H1 (cell line): ENCODE measurements around the gene SERHL2. TPM values are rescaled to one million over a fixed set of nuclear protein-coding genes. Genes with fewer than 3 reads are reported as not detected.

ENCODE experiments used
- CTCF ChIA-PET: fragments of 300-600 bp; sonication (Branson Sonifier 250); formaldehyde crosslinking; loops from one replicate; lab custom pipeline; 2021; ENCODE audit not compliant: partially characterized antibody; lab: Charles Lee
- POLR2A ChIA-PET: fragments of 300-600 bp; sonication (Branson Sonifier 250); formaldehyde crosslinking; loops from one replicate; lab custom pipeline; 2021; ENCODE audit warnings: inconsistent platforms; ENCODE audit not compliant: partially characterized antibody; lab: Charles Lee
- DNase-seq, 2 experiments: peaks; one replicate each; pipeline versions ENCODE4 v3.0.0 to v3.0.0-alpha.2; 2010 to 2022; ENCODE audit warnings: low spot score in 2 of 2, low read depth in 1 of 2, mixed read lengths in 1 of 2
- FAIRE-seq: peaks from 2 replicates; lab custom pipeline; 2011; peaks lifted over from hg19 to GRCh38; lab: Jason Lieb, UNC
- H2AFZ ChIP-seq: 2 replicates; pipeline ENCODE4 v1.8.1; 2012; ENCODE audit warnings: low read length, inconsistent platforms
- H2AK5ac ChIP-seq: 2 replicates; pipeline ENCODE4 v1.6.1; 2013; ENCODE audit warnings: low read depth, low read length
- H2BK120ac ChIP-seq: replicated peaks from 2 replicates; pipeline ENCODE3; 2013; ENCODE audit warnings: low read depth, low read length, inconsistent platforms
- H2BK12ac ChIP-seq: 2 replicates; pipeline ENCODE4 v1.6.1; 2013; ENCODE audit warnings: low read depth, low read length
- H2BK15ac ChIP-seq: 2 replicates; pipeline ENCODE4 v1.6.1; 2013; ENCODE audit warnings: low read length
- H2BK20ac ChIP-seq: 2 replicates; pipeline ENCODE4 v1.6.1; 2013; ENCODE audit warnings: low read length
- H2BK5ac ChIP-seq: 2 replicates; pipeline ENCODE4 v1.6.1; 2013; ENCODE audit warnings: low read depth, low read length
- H3K14ac ChIP-seq: 2 replicates; pipeline ENCODE4 v1.6.1; 2013; ENCODE audit warnings: inconsistent platforms; ENCODE audit not compliant: insufficient read length
- H3K18ac ChIP-seq: 2 replicates; pipeline ENCODE4 v1.6.1; 2013; ENCODE audit warnings: low read length; ENCODE audit errors: extremely low read depth
- H3K23ac ChIP-seq: 2 replicates; pipeline ENCODE4 v1.6.1; 2013; ENCODE audit warnings: inconsistent platforms; ENCODE audit not compliant: insufficient read length
- H3K23me2 ChIP-seq: 2 replicates; pipeline ENCODE4 v1.6.1; 2013; ENCODE audit warnings: low read depth, low read length
- H3K27ac ChIP-seq: 2 replicates; pipeline ENCODE4 v1.6.1; 2011; ENCODE audit warnings: low read depth, low read length, inconsistent platforms
- H3K27me3 ChIP-seq, 4 experiments: replicated peaks in 1 of 4; 1 replicate in 1 of 4; 2 replicates in 3 of 4; pipeline versions ENCODE4 v1.6.1 to v1.8.1; 2011 to 2013; ENCODE audit warnings: low read length in 3 of 4, mild to moderate bottlenecking in 3 of 4, inconsistent platforms in 2 of 4, mixed read lengths in 2 of 4, moderate library complexity in 1 of 4; ENCODE audit not compliant: control insufficient read depth in 3 of 4, insufficient read depth in 3 of 4; ENCODE audit errors: extremely low read depth in 1 of 4
- H3K36me3 ChIP-seq, 4 experiments: 2 replicates each; pipeline versions ENCODE4 v1.6.1 to v1.8.1; 2011 to 2013; ENCODE audit warnings: mild to moderate bottlenecking in 4 of 4, low read length in 3 of 4, moderate library complexity in 2 of 4, control low read depth in 1 of 4, inconsistent platforms in 1 of 4; ENCODE audit not compliant: insufficient read depth in 4 of 4, control insufficient read depth in 2 of 4
- H3K4ac ChIP-seq: replicated peaks from 2 replicates; pipeline ENCODE3; 2013; ENCODE audit warnings: low read length, low read depth, mixed read lengths, inconsistent platforms; ENCODE audit not compliant: insufficient read length
- H3K4me1 ChIP-seq, 4 experiments: replicated peaks in 1 of 4; 1 replicate in 1 of 4; 2 replicates in 3 of 4; pipeline versions ENCODE4 v1.6.1 to v1.8.1; 2011 to 2013; ENCODE audit warnings: low read length in 3 of 4, inconsistent platforms in 2 of 4, mixed read lengths in 1 of 4; ENCODE audit not compliant: insufficient read depth in 4 of 4, control insufficient read depth in 3 of 4
- H3K4me2 ChIP-seq, 2 experiments: 2 replicates each; pipeline versions ENCODE4 v1.6.1 to v1.8.1; 2011 to 2013; ENCODE audit warnings: low read depth in 2 of 2, low read length in 2 of 2, control low read depth in 1 of 2, inconsistent platforms in 1 of 2, mild to moderate bottlenecking in 1 of 2; ENCODE audit not compliant: insufficient read depth in 1 of 2
- H3K4me3 ChIP-seq, 4 experiments: fragments of 200-600, 300-600 bp in 1 of 4; sonication (generic), shearing (Covaris generic), sonication (Bioruptor Twin) in 1 of 4; 2 replicates each; pipeline versions ENCODE4 v1.5.1 to v1.8.1; 2011 to 2016; ENCODE audit warnings: low read length in 4 of 4, low read depth in 3 of 4, control low read depth in 2 of 4, inconsistent platforms in 2 of 4, mild to moderate bottlenecking in 2 of 4, mixed read lengths in 1 of 4, moderate library complexity in 1 of 4; ENCODE audit not compliant: insufficient read depth in 2 of 4; ENCODE audit errors: extremely low read depth in 1 of 4
- H3K56ac ChIP-seq: replicated peaks from 2 replicates; pipeline ENCODE3; 2013; ENCODE audit warnings: low read depth, mild to moderate bottlenecking, mixed read lengths, low read length, inconsistent platforms; ENCODE audit not compliant: insufficient read length
- H3K79me1 ChIP-seq: 2 replicates; pipeline ENCODE4 v1.6.1; 2013; ENCODE audit warnings: low read depth, low read length, control low read depth
- H3K79me2 ChIP-seq, 2 experiments: 2 replicates each; pipeline versions ENCODE4 v1.6.1 to v1.8.1; 2012 to 2013; ENCODE audit warnings: low read length in 2 of 2, mild to moderate bottlenecking in 2 of 2, inconsistent platforms in 1 of 2; ENCODE audit not compliant: insufficient read depth in 2 of 2, control insufficient read depth in 1 of 2
- H3K9ac ChIP-seq, 4 experiments: replicated peaks in 1 of 4; 1 replicate in 1 of 4; 2 replicates in 3 of 4; pipeline versions ENCODE4 v1.6.1 to v1.8.1; 2011 to 2013; ENCODE audit warnings: low read depth in 3 of 4, low read length in 3 of 4, control low read depth in 2 of 4, mild to moderate bottlenecking in 2 of 4, moderate library complexity in 2 of 4, inconsistent platforms in 1 of 4; ENCODE audit errors: extremely low read depth in 1 of 4
- H3K9me3 ChIP-seq, 2 experiments: 2 replicates each; pipeline versions ENCODE4 v1.6.1 to v1.8.1; 2012 to 2013; ENCODE audit warnings: mild to moderate bottlenecking in 2 of 2, moderate library complexity in 2 of 2, control low read depth in 1 of 2, inconsistent platforms in 1 of 2, low read depth in 1 of 2, low read length in 1 of 2, mixed read lengths in 1 of 2; ENCODE audit not compliant: insufficient read depth in 2 of 2
- H4K20me1 ChIP-seq, 2 experiments: replicated peaks in 1 of 2; 2 replicates each; pipeline versions ENCODE3 to v1.8.1; 2011 to 2013; ENCODE audit warnings: inconsistent platforms in 2 of 2, low read length in 2 of 2, mild to moderate bottlenecking in 1 of 2; ENCODE audit not compliant: insufficient read depth in 2 of 2, control insufficient read depth in 1 of 2
- H4K5ac ChIP-seq: 2 replicates; pipeline ENCODE4 v1.6.1; 2013; ENCODE audit warnings: low read length, low read depth, mixed read lengths, inconsistent platforms; ENCODE audit not compliant: insufficient read length
- H4K8ac ChIP-seq: 2 replicates; pipeline ENCODE4 v1.8.0; 2013; ENCODE audit warnings: mild to moderate bottlenecking, moderate library complexity, low read length, inconsistent platforms; ENCODE audit not compliant: insufficient read depth; ENCODE audit errors: extremely low read depth
- H4K91ac ChIP-seq: replicated peaks from 2 replicates; pipeline ENCODE3; 2013; ENCODE audit warnings: low read length, mixed read lengths, inconsistent platforms; ENCODE audit not compliant: insufficient read length
- JUND ChIP-seq: IDR thresholded peaks from 2 replicates; pipeline ENCODE4 v1.6.1; 2011; ENCODE audit warnings: mild to moderate bottlenecking, improper control_type of control experiment, low read length
- KDM5A ChIP-seq: fragments of 200-600 bp; IDR thresholded peaks from 2 replicates; pipeline ENCODE4 v1.7.1; 2012; ENCODE audit warnings: mild to moderate bottlenecking, low read length, inconsistent platforms, mixed read lengths
- PHF8 ChIP-seq: fragments of 200-600 bp; sonication (generic); conservative IDR thresholded peaks from 2 replicates; pipeline ENCODE4 v1.7.1; 2012; ENCODE audit warnings: low read depth, mild to moderate bottlenecking, inconsistent platforms, low read length, moderate library complexity
- WGBS, 2 experiments: shearing (Covaris generic) in 1 of 2; methylation state at CpG; one replicate each; pipeline versions ENCODE4 v1.1.6 to v1.1.7; 2013 to 2015; ENCODE audit warnings: low lambda C conversion rate in 2 of 2, mixed read lengths in 2 of 2, inconsistent platforms in 1 of 2, low coverage in 1 of 2, missing lambda C conversion rate in 1 of 2; ENCODE audit not compliant: insufficient replicate concordance in 2 of 2, insufficient coverage in 1 of 2, insufficient read length in 1 of 2; ENCODE audit errors: extremely low coverage in 1 of 2, missing lambda C conversion rate in 1 of 2; 5-methylcytosine and 5-hydroxymethylcytosine counted together
- polyA plus RNA-seq, 7 experiments: library from polyadenylated mRNA; depleted of rRNA in 3 of 7; stranded (reverse) in 5 of 7; unstranded in 2 of 7; fragments of >200 nt in 5 of 7; fragments of 200-250 nt in 2 of 7; gene quantifications; 1 replicate in 5 of 7; 2 replicates in 1 of 7; 4 replicates in 1 of 7; pipeline versions ENCODE4 v1.2.1 to v1.2.3, GENCODE V29; 2011 to 2013; ENCODE audit warnings: missing spikeins in 2 of 7, mixed read lengths in 2 of 7
- total RNA-seq: library from RNA; stranded (reverse); fragmentation: NEBNext Ultra II Directional; extraction: Animal tissue kit (Norgen Biotek cat#: 25700); gene quantifications from 2 replicates; pipeline ENCODE4 v1.2.1, GENCODE V29; 2021

The SERHL2 gene
- total and polyA plus RNA-seq, 2 of the 8 experiments (the other 6 are each of a cell fraction or from before 2014, with no cell fraction given): 0.91 TPM; not detected in 1

DNA sequence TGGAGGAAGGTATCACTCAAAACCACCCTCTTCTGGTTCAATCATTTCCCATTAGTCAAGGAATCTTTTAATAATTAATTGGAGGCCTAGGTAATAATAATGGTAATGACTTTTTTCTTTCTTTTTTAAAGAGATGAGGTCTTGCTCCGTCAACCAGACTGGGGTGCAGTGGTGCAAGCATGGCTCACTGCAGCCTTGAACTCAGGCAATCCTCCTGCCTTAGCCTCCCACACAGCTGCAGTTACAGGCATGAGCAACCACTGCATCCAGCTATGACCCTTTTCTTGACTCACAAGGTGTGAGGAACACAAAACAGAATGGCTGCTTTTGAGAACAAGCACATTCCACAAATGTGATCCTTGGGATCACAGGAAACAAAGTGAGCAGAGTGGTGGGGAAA, 57.3 kb downstream of the SERHL2 start:
- Histone ChIP-seq H3K4me1 (peaks cover 6 to 8% (median 7%) of the 10 kb centered on the region in 4 experiments), H3K18ac (no peak overlapping the region), H2BK20ac (no peak overlapping the region), H3K4me2 (no peak overlapping the region), H2AK5ac (no peak overlapping the region), H3K9me3 (peaks cover 0 to 5% of the 10 kb centered on the region in 2 experiments; a peak in 1 of 4 replicates), H3K4me3 (no peak overlapping the region), H2BK120ac (no peak overlapping the region), H3K14ac (no peak overlapping the region), H2BK15ac (no peak overlapping the region), H4K5ac (no peak overlapping the region), H4K8ac (no peak overlapping the region), H4K20me1 (peaks cover 13 to 25% of the 10 kb centered on the region in 2 experiments), H2AFZ (no peak overlapping the region), H2BK5ac (no peak overlapping the region), H3K4ac (no peak overlapping the region), H3K27ac (no peak overlapping the region), H3K56ac (no peak overlapping the region), H3K36me3 (peaks cover 0 to 10% (median 4%) of the 10 kb centered on the region in 4 experiments; a peak in 4 of 8 replicates), H3K23me2 (peaks cover 6% of the 10 kb centered on the region; the same call in 1 of the 2 replicates), H3K23ac (no peak overlapping the region), H2BK12ac (no peak overlapping the region), H3K79me2 (peaks cover 47 to 73% of the 10 kb centered on the region in 2 experiments), H3K79me1 (peaks cover 17% of the 10 kb centered on the region), H3K9ac (no peak overlapping the region; a peak in 1 of 7 replicates), H3K27me3 (no peaks in the 10 kb centered on the region), H4K91ac (no peak overlapping the region)
- CTCF ChIA-PET: interaction anchor here (0.8 to 3.4 kb wide), 3 partner anchors 15 to 442 kb away, joined by 3 to 19 read pairs (median 3); no protein-coding TSS in a partner anchor
- 77% methylated on average over 1 of the region's 1 CpG; no CpG with 5 or more reads in 1 of the 2 experiments for WGBS, 2 experiments
- no peak for TF ChIP-seq JUND
- no peak for TF ChIP-seq KDM5A
- no peak for TF ChIP-seq PHF8
- DNase-seq (no peak), FAIRE-seq (no peak)
- POLR2A ChIA-PET: interaction anchor here (1.8 to 13.9 kb wide), 3 partner anchors 15 to 42 kb away, joined by 5 to 399 read pairs (median 85); no protein-coding TSS in a partner anchor
